Hepatocyte (in vitro differentiated cells): ENCODE results near the gene KMT2B.

Experiments used
- EZH2phosphoT487 ChIP-seq: fragments of 200-600 bp; sonication (generic); IDR thresholded peaks from one replicate; pipeline ENCODE4 v1.6.1; 2018; ENCODE audit warnings: antibody characterized with exemption, mild to moderate bottlenecking, low read depth, moderate library complexity; ENCODE audit not compliant: unreplicated experiment, severe bottlenecking
- TF ChIP-seq, protein P1 (sequence below): fragments of 200-600 bp; sonication (generic); IDR thresholded peaks from 2 replicates; pipeline ENCODE4 v1.5.1; 2016; ENCODE audit warnings: antibody characterized with exemption, mild to moderate bottlenecking; ENCODE audit not compliant: poor library complexity

DNA sequence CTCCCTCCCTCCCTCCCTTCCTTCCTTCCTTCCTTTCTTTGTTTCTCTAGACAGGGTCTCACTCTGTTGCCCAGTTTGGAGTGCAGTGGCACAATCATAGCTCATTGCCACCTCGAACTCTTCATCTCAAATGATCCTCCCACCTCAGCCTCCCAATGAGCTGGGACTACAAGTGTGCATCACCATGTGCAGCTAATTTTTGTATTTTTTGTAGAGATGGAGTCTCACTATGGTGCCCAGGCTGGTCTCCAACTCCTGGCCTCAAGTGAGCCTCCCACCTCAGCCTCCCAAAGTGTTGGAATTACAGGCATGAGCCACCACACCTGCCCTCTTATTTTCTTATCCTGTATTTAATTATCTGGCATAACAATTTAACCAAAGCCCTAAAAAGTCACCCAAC, 47.1 kb upstream of the KMT2B start:
- TF ChIP-seq EZH2phosphoT487 = no peak
- TF ChIP-seq, protein P1, sequence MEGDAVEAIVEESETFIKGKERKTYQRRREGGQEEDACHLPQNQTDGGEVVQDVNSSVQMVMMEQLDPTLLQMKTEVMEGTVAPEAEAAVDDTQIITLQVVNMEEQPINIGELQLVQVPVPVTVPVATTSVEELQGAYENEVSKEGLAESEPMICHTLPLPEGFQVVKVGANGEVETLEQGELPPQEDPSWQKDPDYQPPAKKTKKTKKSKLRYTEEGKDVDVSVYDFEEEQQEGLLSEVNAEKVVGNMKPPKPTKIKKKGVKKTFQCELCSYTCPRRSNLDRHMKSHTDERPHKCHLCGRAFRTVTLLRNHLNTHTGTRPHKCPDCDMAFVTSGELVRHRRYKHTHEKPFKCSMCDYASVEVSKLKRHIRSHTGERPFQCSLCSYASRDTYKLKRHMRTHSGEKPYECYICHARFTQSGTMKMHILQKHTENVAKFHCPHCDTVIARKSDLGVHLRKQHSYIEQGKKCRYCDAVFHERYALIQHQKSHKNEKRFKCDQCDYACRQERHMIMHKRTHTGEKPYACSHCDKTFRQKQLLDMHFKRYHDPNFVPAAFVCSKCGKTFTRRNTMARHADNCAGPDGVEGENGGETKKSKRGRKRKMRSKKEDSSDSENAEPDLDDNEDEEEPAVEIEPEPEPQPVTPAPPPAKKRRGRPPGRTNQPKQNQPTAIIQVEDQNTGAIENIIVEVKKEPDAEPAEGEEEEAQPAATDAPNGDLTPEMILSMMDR = no peak
